ENCODE data around the gene DGKZ. TPM values are rescaled to one million over a fixed set of nuclear protein-coding genes. Genes with fewer than 3 reads are reported as not detected.

The DGKZ gene
- total RNA-seq, 4 donors from 2014 or later = 13.5 to 55.3 (median 42.8) TPM

GRCh38 chr11:46402957-46403902 lies 56.0 kb downstream of the DGKZ start:
- H3K36me3 ChIP-seq = no peaks in the 10 kb centered on the region

DNA sequence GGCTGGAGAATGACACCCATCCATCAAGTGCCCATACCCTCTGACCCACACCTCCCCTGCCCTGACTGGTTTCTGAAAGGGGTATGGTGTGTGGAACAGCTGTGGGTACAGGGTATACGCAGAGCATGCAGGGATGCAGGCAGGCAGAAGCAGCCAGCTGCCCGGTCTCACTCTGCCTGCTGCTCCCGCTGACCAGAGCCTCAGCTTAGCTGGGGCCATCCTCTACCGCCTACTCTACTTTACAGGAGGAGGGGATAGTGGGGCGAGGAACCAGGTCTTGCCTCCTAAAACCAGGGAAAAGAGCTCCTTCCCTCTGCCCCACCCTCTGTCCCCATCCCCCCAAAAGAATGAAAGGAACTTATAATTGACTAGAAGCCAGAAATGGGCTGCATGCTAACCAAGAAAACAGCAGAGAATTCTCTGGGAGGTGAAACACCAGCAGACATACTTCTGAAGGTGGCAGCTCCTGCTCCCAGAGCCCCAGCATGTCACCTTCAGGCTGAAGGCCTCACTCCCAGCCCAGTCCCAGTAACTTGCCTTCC lies 57.3 kb downstream of the DGKZ start:
- no peak overlapping the region for H3K4me3 ChIP-seq
- no peak overlapping the region for H3K27ac ChIP-seq
- no peak for TF ChIP-seq POLR2A (IDR thresholded peaks at IDR 0.05)
- TF ChIP-seq CTCF (IDR thresholded peaks at IDR 0.05) = no peak
- H3K36me3 ChIP-seq = no peaks in the 10 kb centered on the region
- H3K4me1 ChIP-seq = no peaks in the 10 kb centered on the region
- no peaks in the 10 kb centered on the region for H3K27me3 ChIP-seq
- intact Hi-C loops (cut with DNase I; ENCODE audit: low total_unique reads) = no loop called here
- no peaks in the 10 kb centered on the region for H3K9me3 ChIP-seq
- DNase-seq = no peak

More at GRCh38 chr11:46402957-46403902, 56.0 kb downstream of the DGKZ start:
- intact Hi-C loops (cut with DNase I; ENCODE audit: low total_unique reads) = no loop called here
- Histone ChIP-seq H3K4me3 (no peak overlapping the region), H3K4me1 (no peaks in the 10 kb centered on the region), H3K27me3 (no peaks in the 10 kb centered on the region), H3K27ac (no peak overlapping the region), H3K9me3 (no peaks in the 10 kb centered on the region)
- no peak for DNase-seq
- TF ChIP-seq POLR2A (IDR thresholded peaks at IDR 0.05) (no peak), CTCF (IDR thresholded peaks at IDR 0.05) (no peak)

DNA sequence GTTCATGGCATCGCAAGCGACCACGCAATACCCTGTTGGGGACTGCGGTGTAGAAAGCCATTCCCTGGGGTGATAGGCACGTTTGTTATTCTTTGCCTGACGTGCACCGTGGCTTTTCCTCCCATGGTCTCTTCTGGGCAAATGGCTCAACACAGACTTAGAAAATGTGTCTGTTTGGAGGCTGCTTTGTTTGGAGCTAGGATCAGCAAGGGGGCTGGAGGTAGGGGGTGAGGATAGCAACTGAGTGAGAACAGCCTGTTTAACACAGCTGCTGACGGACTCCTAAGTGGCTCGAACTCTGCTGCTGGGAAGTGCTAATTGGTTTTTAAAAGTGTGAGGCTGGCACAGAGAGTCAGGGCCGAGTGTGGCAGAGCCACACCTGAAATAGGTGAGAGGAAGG lies 60.4 kb downstream of the DGKZ start:
- H3K9me3 ChIP-seq = no peaks in the 10 kb centered on the region
- no peak overlapping the region for H3K4me3 ChIP-seq
- no peaks in the 10 kb centered on the region for H3K36me3 ChIP-seq
- H3K27me3 ChIP-seq = no peaks in the 10 kb centered on the region
- intact Hi-C loops (cut with DNase I; ENCODE audit: low total_unique reads) = no loop called here
- no peaks in the 10 kb centered on the region for H3K4me1 ChIP-seq
- DNase-seq = no peak
- TF ChIP-seq CTCF (IDR thresholded peaks at IDR 0.05) = no peak
- no peak for TF ChIP-seq POLR2A (IDR thresholded peaks at IDR 0.05)
- H3K27ac ChIP-seq = no peak overlapping the region

- no peak overlapping the region for H3K27ac ChIP-seq
- intact Hi-C loops (cut with DNase I; ENCODE audit: low total_unique reads) = no loop called here
- H3K9me3 ChIP-seq = no peaks in the 10 kb centered on the region
- TF ChIP-seq POLR2A (IDR thresholded peaks at IDR 0.05) (no peak), CTCF (IDR thresholded peaks at IDR 0.05) (no peak)
- no peaks in the 10 kb centered on the region for H3K4me1 ChIP-seq
- H3K36me3 ChIP-seq = no peaks in the 10 kb centered on the region
- no peak for DNase-seq
- no peaks in the 10 kb centered on the region for H3K27me3 ChIP-seq
- H3K4me3 ChIP-seq = no peak overlapping the region
Measured at GRCh38 chr11:46408407-46408986, 61.2 kb downstream of the DGKZ start.

DNA sequence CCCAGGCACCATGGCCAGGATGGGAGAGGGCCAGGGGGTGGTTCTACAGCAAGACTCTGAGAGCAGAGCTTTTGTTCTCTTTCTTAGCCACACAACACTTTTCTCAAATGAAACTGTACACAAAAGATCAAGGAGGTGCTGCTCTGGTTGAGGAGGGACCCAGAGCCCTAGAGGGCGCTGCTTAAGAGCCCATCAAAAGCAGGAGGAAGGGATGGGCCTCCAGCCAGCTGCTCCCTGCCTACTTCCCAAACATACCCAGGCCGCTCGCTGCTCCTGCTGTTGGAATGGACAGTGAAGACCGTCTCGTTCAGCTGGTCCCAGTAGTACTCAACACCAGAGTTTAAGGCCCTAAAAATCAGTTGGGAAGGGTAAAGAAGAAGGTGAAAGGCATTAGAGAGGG lies 62.8 kb downstream of the DGKZ start:
- no peak for DNase-seq
- TF ChIP-seq POLR2A (IDR thresholded peaks at IDR 0.05) (no peak), CTCF (IDR thresholded peaks at IDR 0.05) (no peak)
- Histone ChIP-seq H3K27ac (no peak overlapping the region), H3K27me3 (no peaks in the 10 kb centered on the region), H3K4me3 (no peak overlapping the region), H3K9me3 (no peaks in the 10 kb centered on the region), H3K4me1 (no peaks in the 10 kb centered on the region), H3K36me3 (no peaks in the 10 kb centered on the region)
- intact Hi-C loops (cut with DNase I; ENCODE audit: low total_unique reads) = no loop called here
